VCaP (cell line): ENCODE measurements around the gene XPO4.

ENCODE experiments used
- H3K27ac ChIP-seq: fragments of 450-650 bp; 2 replicates; pipeline ENCODE4 v1.5.1; 2017
- TF ChIP-seq, protein P1 (sequence below): fragments of 450-650 bp; conservative IDR thresholded peaks from 2 replicates; pipeline ENCODE4 v1.5.1; 2017; ENCODE audit warnings: mild to moderate bottlenecking, moderate library complexity

The XPO4 gene

DNA sequence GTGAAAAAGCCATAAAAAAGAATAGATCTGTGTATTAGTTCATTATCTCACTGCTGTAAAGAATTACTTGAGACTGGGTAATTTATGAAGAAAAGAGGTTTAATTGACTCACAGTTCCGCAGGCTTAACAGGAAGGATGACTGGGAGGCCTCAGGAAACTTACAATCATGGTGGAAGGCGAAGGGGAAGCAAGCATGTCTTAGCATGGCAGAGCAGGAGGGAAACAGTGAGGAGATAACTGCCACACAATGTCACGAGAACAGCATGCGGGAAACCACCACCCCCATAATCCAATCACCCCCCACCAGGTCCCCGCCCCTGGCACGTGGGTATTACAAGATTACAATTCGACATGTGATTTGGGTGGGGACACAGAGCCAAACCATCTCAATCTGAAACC lies 89.7 kb downstream of the XPO4 start:
- no peak overlapping the region for H3K27ac ChIP-seq
- TF ChIP-seq, protein P1, sequence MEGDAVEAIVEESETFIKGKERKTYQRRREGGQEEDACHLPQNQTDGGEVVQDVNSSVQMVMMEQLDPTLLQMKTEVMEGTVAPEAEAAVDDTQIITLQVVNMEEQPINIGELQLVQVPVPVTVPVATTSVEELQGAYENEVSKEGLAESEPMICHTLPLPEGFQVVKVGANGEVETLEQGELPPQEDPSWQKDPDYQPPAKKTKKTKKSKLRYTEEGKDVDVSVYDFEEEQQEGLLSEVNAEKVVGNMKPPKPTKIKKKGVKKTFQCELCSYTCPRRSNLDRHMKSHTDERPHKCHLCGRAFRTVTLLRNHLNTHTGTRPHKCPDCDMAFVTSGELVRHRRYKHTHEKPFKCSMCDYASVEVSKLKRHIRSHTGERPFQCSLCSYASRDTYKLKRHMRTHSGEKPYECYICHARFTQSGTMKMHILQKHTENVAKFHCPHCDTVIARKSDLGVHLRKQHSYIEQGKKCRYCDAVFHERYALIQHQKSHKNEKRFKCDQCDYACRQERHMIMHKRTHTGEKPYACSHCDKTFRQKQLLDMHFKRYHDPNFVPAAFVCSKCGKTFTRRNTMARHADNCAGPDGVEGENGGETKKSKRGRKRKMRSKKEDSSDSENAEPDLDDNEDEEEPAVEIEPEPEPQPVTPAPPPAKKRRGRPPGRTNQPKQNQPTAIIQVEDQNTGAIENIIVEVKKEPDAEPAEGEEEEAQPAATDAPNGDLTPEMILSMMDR = no peak

DNA sequence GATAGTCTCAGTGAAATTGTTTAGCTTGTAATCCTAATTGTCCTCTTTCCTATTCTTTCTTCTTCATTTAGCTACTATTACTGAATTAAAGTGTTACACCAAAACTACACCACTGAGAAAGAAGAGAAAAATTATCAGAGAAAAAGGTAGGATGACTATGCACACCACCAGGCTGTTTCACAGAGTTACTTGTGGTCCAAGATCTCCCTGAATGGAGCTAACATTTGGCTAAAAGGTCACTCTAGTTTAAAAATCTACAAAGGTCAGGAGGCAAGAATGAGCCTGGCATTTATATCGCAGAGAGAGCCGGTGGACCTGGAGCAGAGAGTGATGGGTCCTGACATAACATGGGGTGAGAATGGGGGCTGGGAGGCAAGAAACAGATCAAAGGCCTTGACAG lies 91.7 kb downstream of the XPO4 start:
- TF ChIP-seq, protein P1 = no peak

DNA sequence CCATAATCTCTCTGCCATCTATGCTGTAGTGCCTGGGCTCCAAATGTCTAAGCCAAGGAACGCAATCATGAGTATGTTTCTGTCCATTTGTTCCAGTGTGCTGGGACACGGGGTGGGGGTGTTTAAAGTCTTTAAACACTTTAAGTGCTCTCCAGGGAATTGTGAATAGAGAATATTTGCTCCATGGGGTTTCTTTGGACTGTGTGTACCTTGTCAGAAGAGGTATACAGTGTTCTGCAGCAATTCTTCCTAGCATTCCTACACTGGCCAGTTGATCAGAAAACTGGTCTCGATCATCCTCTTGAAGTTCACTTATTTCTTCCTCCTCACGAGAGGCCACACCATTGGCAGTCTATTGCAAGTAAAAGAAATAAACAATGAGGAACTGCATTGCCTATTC lies 93.7 kb downstream of the XPO4 start:
- H3K27ac ChIP-seq = no peak overlapping the region
- TF ChIP-seq, protein P1 = no peak

More for the DNA sequence above, 91.7 kb downstream of the XPO4 start:
- no peak overlapping the region for H3K27ac ChIP-seq

DNA sequence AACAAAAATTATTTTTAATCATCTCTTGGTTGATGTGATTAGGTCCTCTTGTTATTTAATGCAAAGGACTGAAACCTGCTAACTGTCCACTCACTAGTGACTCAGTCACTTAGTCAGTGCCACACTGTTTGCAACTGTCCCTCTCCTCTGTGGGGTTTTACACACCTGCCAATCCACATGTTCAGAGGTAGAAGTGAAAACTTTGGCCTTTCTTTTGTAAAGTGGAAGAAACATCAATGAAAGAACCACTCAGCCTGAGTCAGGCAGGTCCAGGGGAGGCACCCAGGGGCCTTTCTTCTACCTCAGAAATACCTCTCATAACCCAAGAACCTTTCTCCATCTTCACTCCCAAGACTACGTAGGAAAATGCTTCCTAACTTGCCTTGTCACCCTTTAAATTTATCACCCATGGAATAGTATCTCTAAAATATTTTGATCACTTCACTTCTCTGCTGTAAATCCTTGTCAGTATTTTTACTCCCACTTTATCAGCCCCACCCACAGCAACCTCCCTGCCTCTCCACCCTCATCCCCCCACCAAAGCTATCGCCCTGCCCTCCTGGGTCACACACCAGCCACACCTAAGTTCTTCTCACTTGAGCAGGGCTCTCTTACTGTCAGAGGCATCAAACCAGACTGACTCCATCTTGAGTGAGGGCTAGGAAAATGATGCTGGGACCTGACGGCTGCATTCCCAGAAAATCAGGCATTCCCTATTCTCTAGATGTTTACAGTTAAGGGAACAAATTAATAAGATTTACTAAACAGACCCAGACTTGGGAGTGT lies 99.2 kb downstream of the XPO4 start:
- H3K27ac ChIP-seq = no peak overlapping the region
- TF ChIP-seq, protein P1 = no peak

DNA sequence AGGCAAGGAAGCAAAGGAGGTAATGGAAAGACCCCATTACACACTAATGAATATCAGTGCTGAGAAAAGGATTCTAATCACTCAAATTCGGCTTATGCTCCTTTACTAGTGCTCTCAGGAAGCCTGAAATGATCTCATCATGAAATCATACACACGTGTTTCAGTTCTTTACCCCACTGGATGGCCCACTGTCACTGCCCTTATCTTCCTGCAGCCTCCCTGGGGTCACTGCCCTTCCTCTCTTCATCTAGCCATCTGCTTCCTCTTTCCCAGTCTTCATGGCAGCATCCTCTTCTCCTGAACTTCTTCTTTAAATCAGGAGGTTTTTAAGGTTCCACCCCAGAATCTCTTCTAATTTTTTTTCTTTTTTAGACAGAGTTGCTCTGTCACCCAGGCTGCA lies 100.8 kb downstream of the XPO4 start:
- TF ChIP-seq, protein P1 = no peak
- H3K27ac ChIP-seq = no peak overlapping the region

DNA sequence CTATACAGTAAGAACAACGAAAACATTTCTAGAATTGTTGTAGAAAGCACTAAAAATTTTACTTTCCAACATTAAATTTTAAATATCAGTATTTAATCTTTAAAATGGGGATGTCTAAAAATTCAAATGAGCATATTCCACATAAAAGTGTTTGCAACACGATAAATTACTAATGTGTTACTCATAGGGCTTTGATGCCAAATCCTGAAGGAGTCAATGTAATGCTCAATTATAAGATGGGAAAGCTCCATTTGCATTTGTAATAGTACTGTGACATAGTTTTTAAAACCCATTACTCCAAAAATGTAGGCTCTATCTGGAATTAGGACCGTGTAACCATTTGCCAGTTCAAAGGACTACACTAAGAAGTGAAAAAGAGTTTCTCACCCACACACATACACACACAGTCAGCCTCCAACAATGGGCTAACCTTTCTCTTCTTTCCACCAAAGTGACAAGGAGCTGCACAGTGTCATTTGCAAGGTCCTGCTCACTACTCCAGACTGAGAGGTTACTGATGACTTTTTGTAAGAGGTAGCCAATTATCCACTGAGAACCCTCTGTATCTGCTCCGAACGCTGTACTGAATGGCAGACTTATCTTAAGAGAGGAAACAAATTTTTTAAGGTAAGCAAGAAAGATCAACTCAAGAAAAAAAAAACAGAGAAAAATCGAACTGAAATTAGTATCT lies 102.7 kb downstream of the XPO4 start:
- TF ChIP-seq, protein P1 = no peak
- no peak overlapping the region for H3K27ac ChIP-seq

DNA sequence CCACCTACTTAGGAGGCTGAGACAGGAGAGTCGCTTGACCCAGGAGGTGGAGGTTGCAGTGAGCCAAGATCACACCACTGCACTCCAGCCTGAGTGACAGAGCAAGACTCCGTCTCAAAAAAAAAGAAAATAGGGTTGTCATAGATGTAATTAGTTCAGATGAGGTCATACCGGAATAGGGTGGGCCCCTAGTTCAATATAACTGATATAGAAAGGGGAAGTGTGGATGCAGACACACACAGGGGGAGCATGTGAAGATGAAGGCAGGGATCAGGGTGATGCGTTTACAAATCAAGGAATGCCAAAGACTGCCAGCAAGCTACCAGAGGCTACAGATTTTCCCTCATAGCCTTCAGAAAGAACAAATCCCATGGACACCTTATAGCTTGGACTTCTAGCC lies 104.5 kb downstream of the XPO4 start:
- no peak overlapping the region for H3K27ac ChIP-seq
- TF ChIP-seq, protein P1 = no peak
